Measurements from ENCODE around the gene CAMSAP1.

GRCh38 chr9:135795391-135795790 is 112.0 kb downstream of the CAMSAP1 start:
- no peak for TF ChIP-seq SMARCA5 (IDR thresholded peaks at IDR 0.05)
- TF ChIP-seq REST (IDR thresholded peaks at IDR 0.05; ENCODE audit: low read depth, low read length) = no peak
- no peak for TF ChIP-seq MAX (IDR thresholded peaks at IDR 0.05; ENCODE audit: low read depth, low read length)
